GM18520 (cell line): Measurements from ENCODE around the gene FRRS1.
A peak's percentile ranks its signal among the peaks of the same experiment; 100 is the strongest.
"Not testable (repeated sequence)": the region's sequence is repeated elsewhere in the genome, so short reads cannot be mapped to it uniquely, and the experiment has no call there.

Source experiments
- ATAC-seq: cut with Tn5 transposase; IDR thresholded peaks from one replicate; pipeline ENCODE4 v1.9.1; 2021; ENCODE audit not compliant: unreplicated experiment

FRRS1 gene

DNA sequence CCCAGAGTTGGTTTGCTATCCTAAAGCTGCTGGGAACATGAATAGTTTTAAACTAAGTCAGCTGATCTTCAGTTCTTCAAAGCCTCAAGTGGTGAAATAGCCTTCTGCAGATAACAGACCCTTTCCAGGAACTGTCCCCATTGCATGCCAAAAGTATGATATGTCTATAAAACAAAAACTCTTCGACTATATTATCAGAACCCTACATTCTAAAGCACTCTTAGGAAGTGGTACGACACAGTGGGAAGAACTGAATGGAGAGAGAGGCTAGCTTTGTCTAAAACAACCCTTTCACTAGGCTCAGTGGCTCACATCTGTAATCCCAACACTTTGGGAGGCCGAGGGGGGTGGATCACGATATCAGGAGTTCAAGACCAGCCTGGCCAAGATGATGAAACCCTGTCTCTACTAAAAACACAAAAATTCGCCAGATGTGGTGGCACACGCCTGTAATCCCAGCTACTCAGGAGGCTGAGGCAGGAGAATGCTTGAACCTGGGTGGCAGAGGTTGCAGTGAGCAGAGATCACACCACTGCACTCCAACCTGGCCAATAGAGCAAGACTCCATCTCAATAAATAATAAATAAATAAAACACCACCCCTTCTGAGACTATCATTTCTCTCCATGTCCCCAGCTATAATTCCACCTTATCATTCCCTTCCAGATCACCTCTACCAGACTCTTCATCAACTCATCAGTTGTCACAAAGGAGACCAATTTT lies 2.2 kb upstream of the FRRS1 start:
- no peak for ATAC-seq

DNA sequence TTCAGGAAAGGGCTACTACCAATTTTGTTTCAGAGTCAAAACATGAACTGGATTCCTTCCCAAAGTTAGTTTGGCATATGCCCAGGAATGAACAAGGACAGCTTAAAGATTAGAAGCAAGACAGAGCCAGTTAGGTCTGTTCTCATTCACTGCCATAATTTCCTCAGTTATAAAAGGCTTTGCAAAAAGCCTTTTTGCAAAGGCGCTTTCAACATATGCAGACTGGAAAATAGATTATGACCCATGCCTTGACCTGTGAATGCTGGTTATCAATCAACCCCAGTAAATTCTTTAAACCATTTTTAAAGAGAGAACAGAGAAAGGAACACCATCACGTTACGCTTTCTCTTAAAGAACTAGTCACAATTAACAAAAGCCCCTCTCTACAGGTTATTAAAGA lies 1.7 kb upstream of the FRRS1 start:
- no peak for ATAC-seq

DNA sequence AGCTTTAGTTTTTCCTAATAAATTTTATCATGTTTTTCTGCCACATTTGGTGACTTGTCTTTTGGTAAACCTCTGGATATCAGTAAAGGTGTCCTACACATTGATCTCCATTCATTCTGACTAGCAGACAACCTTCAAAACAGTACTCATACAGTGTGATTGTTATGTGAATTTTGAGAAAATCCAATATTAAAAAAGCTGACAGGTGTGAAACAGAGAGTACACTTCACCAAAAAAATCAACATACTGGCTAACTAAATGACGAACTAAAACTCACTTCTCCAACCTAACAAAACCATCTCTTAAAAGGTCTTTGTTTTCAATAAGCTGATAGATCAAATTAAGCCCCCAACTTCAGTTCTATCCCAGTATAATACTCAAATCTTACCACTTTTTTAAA lies 1.5 kb downstream of the FRRS1 start:
- ATAC-seq, result no peak

DNA sequence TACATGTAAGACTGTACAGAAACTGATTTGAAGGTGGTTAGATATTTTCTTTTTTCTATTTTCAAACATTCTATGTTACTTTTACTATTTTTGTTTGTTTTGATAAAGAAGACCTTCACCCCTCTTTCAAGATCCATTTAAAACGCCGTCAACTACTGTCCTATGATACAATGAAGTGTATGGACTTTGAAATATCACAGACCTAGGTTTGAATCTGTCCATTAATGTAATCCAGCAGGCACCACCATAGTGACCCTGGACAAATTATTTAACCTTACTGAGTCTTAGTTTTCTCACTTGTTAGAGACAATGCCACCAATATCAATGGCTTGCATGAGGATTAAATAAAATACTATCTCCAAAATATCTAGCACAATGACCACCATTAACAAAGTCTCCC lies 2.0 kb downstream of the FRRS1 start:
- no peak for ATAC-seq

DNA sequence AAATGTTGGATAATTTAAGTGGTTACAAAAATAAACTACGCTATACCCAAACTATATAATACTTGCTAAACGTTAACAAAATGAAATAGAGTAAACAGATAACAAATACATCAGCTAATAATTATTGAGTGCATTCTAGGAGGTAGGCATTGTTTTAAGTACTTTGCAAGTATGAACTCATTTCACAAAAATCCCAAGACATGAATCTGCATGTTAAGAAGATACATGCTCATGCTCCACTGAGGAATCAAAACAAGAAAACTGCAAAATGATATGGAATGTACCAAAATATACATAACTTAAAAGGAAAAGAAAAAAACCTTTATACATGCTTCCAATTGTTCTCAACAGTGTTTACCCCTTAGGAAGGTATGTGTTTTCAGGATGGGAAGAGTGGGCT lies 2.5 kb downstream of the FRRS1 start:
- no peak for ATAC-seq

DNA sequence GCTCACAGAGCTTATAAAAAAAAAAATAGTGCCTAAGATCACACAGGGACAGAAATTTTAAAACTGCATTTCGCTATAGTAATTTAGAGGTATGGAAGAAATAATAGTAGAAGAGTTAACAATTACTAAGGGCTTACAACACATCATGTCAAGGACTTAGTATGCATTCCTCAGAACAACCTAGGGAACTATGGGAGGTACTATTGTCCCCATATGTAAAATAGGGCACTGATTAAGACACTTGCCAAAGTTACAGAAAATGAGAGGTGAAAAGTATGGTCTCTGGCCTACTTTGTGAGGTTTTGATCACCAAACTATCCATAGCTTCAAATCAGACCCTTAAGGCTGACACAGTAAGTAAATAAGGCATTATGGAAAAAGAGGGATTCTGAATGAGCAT lies 4.7 kb downstream of the FRRS1 start:
- ATAC-seq, result no peak

DNA sequence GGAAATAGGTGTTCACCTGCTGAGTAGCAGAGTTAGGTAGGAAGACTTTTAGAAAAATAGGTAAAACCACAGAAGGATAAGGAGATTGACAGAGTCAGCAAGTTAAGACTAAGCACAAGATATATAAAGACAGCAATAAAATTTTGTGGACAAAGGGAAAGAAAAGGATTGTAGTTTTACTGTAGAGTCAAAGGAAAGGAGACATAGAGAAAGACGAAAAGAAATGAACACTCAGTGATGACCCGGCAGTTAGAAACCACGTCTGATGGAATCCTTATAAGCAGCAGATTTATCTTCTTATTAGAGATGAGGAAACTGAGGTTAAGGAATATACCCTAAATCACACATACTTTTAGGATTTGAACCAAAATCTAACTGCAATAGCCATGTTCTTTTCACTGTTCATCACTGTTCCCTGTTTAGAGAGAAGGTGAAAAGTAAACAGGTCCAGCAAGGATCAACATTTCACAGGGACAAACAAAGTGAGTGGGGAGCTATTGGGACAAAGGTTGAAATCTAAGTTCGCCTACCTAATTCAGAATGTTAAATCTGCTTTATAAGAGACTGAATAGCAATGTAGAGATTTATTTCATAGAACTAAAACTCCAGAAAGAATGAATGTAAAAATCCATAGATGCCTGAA lies 6.8 kb downstream of the FRRS1 start:
- ATAC-seq, result no peak

DNA sequence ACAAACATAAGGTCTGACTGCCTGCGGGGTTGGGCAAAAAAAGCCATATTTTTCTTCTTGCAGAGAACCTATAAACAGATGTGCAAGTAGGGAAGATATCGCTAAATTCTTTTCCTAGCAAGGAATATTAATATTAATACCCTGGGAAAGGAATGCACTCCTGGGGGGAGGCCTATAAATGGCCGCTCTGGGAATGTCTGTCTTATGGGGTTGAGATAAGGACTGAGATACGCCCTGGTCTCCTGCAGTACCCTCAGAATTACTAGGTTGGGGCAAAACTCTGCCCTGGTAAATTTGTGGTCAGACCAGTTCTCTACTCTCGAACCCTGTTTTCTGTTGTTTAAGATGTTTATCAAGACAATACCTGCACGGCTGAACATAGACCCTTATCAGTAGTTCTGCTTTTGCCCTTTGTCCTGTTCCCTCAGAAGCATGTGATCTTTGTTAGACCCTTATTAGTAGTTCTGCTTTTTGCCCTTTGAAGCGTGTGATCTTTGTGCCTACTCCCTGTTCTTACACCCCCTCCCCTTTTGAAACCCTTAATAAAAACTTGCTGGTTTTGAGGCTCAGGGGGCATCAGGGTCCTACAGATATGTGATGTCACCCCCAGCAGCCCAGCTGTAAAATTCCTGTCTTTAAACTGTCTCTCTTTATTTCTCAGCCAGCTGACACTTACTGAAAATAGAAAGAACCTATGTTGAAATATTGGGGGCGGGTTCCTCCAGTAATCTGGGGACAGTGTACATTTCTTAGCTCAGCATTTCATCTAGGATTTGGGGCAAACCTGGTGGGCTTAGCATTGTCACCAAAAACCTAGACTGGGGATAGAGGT lies 7.5 kb downstream of the FRRS1 start:
- not testable (repeated sequence) for ATAC-seq

DNA sequence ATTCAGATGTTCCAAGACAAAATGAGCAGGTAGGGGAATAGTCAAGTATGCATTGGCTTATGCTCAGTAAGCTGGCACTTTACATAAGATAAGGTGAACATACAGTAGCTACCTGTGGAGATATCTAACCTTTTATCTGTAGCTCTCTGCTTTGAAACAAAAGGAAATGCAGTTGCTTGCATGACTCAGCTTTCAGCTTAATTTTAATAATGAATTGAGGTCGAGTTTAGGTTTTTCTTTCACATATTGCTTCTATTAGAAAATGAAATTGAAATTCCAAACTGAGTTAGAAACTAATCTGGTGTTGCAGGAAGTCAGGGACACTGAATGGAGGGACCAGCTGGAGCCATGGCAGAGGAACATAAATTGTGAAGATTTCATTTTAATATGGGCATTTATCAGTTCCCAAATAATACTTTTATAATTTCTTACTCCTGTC lies 8.3 kb downstream of the FRRS1 start:
- peak; percentile 75 for ATAC-seq

DNA sequence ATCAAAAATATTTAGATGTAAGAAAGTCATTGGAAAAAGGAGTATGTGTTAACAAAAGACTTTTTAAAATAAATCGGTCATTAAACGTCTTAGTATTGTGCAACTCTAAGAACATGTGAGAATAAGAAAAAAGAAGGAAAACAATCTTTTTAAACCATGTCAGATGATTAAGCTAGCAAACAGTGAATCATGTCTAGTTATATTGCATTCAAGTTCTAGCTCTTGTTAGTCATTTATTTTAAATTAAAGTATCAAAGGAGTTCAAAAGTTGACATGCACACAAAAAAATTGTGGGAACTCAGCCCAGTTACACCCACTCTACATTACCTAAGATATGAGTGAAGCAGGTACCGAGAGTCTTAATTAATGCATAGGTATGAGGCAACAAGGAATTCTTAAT lies 9.8 kb downstream of the FRRS1 start:
- no peak for ATAC-seq

DNA sequence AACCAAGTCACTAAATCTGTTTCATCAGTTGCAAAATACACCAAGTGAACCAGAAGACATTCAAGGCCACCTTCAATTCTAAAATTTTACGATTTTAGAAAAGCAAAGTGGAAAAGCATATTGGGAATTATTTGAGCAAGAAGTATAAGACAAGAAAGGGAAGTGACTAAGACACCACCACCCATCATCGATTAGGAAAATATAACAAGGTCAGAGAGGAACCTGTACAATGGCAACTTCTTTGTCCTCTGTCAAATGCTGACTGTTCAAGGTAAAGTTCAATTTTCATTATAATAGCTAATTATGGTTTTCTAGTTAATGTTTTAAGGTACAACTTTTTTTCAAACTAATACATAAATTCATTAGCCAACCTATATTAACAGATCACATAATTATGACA lies 10.8 kb downstream of the FRRS1 start:
- no peak for ATAC-seq

DNA sequence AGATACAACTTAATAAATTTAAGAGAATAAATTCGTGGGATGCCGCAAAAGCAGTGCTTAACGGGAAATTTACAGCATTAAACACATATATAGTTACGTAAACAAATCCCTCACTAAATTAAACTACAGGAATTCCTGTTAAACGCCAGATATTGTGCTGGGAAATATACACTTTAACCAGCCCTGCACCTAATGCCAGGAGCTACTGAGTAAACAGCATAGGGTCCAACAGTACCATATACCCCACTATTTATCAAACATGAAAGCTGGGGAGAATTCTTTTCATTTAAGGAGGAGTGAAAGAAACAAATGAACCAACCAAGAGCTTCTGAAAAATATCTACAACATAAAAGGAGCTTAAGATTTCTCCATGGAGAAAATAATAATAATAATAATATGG lies 11.7 kb downstream of the FRRS1 start:
- ATAC-seq, result no peak

DNA sequence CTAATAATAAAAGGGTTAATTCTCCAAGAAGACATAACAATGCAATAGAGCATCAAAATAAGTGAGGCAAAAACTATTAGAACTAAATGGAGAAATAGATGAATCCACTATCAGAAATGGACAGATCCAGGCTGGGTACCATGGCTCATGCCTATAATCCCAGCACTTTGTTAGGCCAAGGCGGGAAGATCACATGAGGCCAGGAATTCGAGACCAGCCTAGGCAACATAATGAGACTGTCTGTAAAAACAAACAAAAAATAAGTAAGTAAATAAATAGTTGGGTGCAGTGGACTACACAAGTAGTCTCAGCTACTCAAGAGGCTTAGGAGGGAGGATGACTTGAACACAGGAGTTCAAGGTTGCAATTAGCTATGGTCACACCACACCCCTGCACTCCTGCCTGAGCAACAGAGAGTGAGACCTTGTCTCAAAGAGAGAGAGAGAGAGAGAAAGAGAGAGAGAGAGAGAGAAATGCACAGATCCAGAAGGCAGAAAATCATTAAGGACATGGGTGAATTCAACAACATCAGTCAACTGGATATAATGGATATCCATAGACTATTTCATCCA lies 12.3 kb downstream of the FRRS1 start:
- no peak for ATAC-seq

DNA sequence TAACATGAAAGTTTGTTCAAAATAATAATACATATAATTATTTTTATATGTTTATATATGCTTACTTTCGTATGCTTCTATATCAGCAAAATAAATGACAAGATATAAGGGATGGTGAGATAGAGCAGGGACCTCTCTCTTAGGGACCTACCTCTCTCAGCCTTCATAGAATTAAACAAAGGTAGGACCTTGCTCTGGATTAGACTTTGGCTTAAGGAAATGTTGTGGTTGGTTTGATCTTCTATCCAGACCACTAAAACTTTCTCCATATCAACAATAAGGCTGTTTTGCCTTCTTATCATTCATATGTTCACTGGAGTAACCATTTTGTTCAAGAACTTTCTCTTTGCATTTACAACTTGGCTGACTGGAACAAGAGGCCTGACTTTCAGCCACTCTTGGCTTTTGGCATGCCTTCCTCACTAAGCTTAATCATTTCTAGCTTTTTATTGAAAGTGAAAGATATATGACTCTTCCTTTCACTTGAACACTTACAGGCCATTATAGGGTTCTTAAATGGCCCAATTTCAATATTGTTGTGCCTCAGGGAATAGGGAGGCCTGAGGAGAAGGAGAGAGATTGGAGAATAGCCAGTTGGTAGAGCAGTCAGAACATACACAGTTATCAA lies 14.4 kb downstream of the FRRS1 start:
- peak; percentile 58 for ATAC-seq

DNA sequence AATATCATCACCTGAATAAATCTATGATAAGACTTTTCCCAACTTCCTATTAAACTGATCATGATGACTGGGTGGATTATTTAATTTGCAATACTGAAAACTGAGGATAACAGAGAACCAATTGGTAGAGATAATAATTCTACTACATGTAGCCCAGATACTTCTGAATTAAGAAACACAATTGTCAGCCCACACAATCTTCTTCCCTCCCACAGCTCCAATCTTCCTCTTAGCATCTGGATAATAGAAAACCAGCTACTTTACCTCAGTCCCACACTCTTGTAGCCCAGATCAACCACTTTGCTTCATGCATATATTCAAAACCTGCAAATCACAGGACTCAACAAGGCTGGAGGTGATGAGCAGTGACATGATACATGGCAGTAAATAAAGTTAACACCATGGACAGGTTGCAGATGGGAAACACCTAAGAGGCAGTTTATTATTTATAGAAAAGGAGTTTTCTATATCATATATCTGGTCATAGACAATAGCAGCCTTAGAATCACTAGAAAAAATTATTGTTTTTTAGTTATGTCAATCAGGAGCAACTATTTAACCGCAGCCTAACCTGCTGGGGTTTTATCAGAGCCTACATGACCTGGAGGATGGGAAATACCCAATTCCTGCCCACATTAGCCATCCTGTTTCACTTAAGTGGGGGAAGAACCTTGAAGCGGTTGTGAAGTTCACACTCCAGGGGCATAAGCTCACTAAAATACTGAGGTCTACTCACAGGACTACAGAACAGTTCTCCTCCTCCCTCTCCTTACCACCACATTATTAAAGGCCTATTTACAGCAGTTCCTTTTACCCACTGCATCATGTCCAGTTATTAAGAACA lies 16.7 kb downstream of the FRRS1 start:
- peak; percentile 92 for ATAC-seq

DNA sequence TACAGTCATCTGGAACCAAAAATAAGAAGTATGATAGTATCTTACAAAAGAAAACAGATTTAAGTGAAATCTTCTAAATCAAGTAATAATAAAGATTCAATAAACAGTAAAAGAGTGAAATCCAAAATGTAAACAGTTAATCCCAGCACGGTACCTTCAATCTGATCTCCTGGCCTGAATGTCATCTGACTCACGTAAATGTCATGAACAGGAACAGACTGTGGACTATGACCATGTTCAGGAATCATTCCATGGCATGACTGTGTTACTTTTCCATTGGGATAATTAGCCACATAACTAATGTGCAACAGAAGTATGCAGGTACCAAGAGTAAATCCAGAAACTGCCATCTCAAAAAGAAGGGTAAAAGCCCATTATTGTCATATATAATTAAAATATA lies 18.0 kb downstream of the FRRS1 start:
- ATAC-seq, result no peak

DNA sequence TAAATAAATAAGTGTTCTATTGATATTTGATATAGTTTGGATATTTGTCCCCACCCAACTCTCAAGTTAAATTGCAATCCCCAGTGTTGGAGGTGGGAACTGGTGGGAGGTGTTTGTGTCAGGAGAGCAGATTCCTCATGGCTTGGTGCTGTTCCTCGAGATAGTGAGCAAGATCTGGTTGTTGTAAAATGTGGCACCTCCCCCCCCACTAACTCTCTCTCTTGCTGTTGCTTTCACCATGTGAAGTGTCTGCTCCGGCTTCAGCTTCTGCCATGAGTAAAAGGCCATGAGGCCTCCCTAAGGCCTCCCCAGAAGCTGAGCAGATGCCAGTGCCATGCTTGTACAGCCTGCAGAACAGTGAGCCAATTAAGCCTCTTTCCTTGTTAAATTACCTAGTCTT lies 20.8 kb downstream of the FRRS1 start:
- ATAC-seq, result no peak

DNA sequence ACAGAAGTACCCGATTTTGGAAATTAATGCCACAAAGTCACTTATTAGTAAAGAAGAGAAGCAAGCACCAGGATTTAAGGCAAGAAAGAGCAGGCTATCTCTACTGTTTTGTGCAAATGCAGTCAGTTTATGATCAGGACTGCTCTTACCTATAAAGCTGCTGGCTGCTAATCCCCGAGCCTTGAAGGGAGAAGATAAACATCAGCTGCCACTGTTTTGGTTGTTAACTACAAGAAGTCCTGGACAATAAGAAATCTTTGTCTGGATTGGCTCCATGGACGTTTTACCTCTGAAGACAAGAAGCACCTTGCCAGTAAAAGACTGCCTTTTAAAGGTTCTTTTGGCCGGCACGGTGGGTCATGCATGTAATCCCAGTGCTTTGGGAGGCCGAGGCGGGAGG lies 21.4 kb downstream of the FRRS1 start:
- no peak for ATAC-seq

DNA sequence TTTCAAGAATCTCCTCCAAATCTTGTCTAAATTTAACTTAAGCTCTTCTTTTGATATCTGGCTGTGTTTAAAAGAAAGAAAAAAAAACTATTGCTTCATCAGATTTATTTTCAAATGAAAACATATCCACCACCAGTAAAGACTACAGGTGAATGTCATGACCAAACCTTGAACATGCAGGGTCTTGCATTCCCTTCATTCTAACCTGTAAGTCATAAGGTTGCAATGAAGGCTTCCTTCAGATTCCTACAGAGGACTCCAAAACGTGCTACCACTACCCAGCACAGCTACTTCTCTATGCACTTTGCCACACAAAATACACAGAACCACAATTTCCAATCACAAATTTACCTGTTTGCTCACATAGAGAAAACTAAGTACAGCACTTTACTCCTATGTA lies 26.3 kb downstream of the FRRS1 start:
- ATAC-seq, result no peak

DNA sequence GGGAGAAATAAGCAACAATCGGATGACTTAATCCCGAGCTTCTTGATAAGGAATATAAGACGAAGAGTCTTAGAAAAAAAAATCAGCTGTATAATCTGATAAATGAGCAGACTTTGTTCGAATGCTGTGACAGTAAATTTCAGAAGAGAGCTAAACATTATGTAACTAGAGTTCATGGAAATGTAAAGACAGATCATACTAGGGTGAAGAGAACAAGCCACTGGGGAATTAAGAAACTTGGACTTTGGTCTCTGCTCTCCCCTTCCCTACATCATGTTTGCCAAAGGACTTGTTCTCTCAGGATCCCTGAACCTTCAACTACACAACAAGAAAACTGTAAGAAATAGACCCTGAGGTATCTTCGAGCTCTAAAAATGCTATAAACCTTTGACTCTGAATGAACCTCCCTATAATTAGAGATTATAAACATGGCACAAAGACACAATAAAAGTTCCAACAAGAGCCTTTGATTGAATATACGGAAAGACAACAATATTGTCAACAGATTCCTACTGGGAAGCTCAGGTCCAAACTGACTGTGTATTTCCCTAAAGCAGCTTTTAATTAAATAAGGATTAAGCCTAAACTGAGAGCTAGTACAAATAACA lies 27.5 kb downstream of the FRRS1 start:
- no peak for ATAC-seq
